ENCODE data around the gene LITAFD. TPM values are rescaled to one million over a fixed set of nuclear protein-coding genes. Genes with fewer than 3 reads are reported as not detected.
A peak's percentile ranks its signal among the peaks of the same experiment; 100 is the strongest.

LITAFD gene
- total RNA-seq, 2 donors from 2014 or later = 0.75 TPM; not detected in 1

DNA sequence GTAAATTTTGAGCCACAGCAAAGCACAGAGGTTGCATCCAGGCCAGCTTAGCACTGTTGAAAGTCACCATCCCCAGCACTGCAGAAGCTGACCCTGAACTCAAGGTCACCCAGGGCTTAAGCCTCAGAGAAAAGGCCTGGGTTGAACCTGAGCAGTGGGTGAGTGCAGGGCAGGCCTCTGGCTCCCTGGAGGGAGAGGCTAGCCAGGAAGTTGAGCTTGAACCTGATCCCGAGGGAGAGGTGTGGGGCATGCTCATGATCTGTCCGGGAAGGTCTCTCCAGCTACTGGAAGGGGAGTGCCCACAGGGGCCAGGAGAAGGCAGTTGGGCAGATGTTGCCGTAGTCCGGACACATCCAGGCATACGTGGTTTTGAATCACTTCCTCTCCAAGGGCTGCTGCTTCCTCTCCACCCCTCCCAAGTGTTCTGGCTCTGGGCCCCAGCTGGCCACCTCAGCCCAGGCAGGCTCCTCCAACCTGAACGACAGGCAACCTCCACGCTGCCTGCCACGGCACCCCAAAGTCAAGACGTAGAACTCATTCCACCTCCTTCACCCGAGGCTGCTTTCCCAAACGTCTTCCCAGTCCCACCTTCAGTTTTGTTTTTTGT lies 31.8 kb upstream of the LITAFD start:
- peak; percentile 53 for ATAC-seq
- peaks cover 20% of the 10 kb centered on the region for H3K4me1 Mint-ChIP-seq
- no peaks in the 10 kb centered on the region for H3K27me3 Mint-ChIP-seq
- peaks cover 6% of the 10 kb centered on the region for H3K36me3 Mint-ChIP-seq (ENCODE audit: low read depth)
- no peak overlapping the region for H3K4me3 Mint-ChIP-seq
- H3K27ac Mint-ChIP-seq = peak overlapping the region; percentile 79
- DNase-seq = no peak
- H3K9me3 ChIP-seq (ENCODE audit: control insufficient read depth, low read length, poor library complexity, severe bottlenecking) = no peaks in the 10 kb centered on the region

DNA sequence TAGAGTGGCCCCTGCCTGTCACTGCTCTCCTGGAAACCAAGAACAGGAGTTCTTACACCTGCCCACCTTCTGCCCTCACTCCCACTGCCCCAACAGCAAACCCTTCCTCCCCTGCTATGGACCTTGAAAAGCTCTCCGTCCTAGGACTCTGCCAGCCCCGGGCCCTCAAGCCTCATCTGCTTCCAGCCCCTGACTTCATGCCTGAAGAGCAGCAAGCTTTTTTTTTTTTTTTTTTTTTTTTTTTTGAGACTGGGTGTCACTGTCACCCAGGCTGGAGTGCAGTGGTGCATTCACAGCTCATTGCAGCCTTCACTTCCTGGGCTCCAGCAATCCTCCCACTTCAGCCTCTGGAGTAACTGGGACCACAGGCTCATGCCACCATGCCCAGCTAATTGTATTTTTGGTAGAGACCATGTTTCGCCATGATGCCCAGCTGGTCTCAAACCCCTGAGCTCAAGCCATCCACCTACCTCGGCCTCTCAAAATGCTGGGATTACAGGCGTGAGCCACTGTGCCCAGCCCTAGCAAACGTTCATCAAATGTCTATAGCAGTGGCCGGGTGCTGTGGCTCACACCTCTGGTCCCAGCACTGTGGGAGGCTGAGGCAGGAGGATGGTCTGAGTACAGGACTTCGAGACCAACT lies 30.3 kb upstream of the LITAFD start:
- H3K4me1 Mint-ChIP-seq = peaks cover 26% of the 10 kb centered on the region
- H3K27ac Mint-ChIP-seq = peak overlapping the region; percentile 79
- no peak for ATAC-seq
- H3K36me3 Mint-ChIP-seq (ENCODE audit: low read depth) = peaks cover 7% of the 10 kb centered on the region
- no peak overlapping the region for H3K4me3 Mint-ChIP-seq
- DNase-seq = no peak
- no peaks in the 10 kb centered on the region for H3K27me3 Mint-ChIP-seq
- H3K9me3 ChIP-seq (ENCODE audit: control insufficient read depth, low read length, poor library complexity, severe bottlenecking) = no peaks in the 10 kb centered on the region

DNA sequence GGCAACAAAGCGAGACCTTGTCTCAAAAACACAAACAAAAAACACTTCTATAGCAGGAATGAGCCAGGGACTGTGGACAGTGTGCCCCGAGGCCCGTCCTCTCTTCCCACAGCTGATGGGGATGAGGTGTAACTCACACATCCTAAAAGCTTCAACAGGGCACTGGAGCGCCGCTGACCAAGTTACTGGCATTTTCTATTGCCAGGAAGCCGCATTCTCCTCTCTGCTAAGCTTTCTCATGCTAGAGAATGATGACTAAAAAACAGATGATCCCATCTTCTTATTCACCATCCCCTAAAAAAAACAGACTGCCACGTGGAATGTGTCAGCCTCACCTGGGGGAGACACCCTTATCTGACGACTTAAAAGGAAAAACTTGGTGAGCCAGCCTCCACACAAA lies 29.6 kb upstream of the LITAFD start:
- Mint-ChIP-seq H3K27me3 (no peaks in the 10 kb centered on the region), H3K4me3 (no peak overlapping the region), H3K36me3 (ENCODE audit: low read depth) (peaks cover 7% of the 10 kb centered on the region), H3K27ac (peak overlapping the region; percentile 79), H3K4me1 (peaks cover 30% of the 10 kb centered on the region)
- no peak for ATAC-seq
- H3K9me3 ChIP-seq (ENCODE audit: control insufficient read depth, low read length, poor library complexity, severe bottlenecking) = no peaks in the 10 kb centered on the region
- DNase-seq = no peak

DNA sequence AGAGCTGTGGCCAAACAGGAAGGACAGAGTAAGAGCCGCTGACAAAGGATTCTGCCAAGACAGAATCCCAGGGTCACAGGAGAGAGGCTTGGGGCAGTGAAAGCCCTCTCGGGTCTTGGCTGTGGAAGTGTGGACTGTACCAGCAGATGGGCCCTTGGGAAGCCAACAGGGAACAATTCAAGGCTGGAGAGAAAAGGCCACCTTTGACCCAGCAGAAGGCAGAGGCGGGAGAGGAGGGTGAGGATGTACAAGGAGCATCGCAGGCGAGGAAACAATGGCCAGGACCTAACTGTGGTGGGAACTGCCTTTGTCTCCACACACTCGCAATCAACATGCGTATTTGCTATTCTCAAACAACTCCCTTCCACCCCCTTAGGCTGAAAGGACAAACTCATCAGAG lies 29.0 kb upstream of the LITAFD start:
- no peaks in the 10 kb centered on the region for H3K27me3 Mint-ChIP-seq
- peak overlapping the region; percentile 79 for H3K27ac Mint-ChIP-seq
- H3K9me3 ChIP-seq (ENCODE audit: control insufficient read depth, low read length, poor library complexity, severe bottlenecking) = no peaks in the 10 kb centered on the region
- H3K4me1 Mint-ChIP-seq = peaks cover 35% of the 10 kb centered on the region
- H3K4me3 Mint-ChIP-seq = no peak overlapping the region
- no peak for ATAC-seq
- peaks cover 7% of the 10 kb centered on the region for H3K36me3 Mint-ChIP-seq (ENCODE audit: low read depth)
- DNase-seq = no peak

DNA sequence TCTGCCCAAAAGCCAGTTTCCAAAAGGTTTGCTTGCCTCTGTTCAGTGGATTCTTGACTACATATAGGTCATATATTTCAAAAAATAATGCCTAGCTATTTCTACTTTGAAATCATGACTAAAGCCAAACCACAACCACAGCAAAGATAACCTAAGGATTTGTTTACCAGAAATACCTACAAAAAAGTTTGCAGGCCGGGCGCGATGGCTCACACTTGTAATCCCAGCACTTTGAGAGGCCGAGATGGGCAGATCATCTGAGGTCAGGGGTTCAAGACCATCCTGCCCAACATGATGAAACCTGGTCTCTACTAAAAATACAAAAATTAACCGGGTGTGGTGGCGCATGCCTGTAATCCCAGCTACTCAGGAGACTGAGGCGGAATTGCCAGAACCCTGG lies 28.5 kb upstream of the LITAFD start:
- no peak for DNase-seq
- H3K36me3 Mint-ChIP-seq (ENCODE audit: low read depth) = peaks cover 7% of the 10 kb centered on the region
- H3K27me3 Mint-ChIP-seq = no peaks in the 10 kb centered on the region
- peak overlapping the region; percentile 39 for H3K27ac Mint-ChIP-seq
- H3K9me3 ChIP-seq (ENCODE audit: control insufficient read depth, low read length, poor library complexity, severe bottlenecking) = no peaks in the 10 kb centered on the region
- peaks cover 36% of the 10 kb centered on the region for H3K4me1 Mint-ChIP-seq
- no peak for ATAC-seq
- H3K4me3 Mint-ChIP-seq = no peak overlapping the region

DNA sequence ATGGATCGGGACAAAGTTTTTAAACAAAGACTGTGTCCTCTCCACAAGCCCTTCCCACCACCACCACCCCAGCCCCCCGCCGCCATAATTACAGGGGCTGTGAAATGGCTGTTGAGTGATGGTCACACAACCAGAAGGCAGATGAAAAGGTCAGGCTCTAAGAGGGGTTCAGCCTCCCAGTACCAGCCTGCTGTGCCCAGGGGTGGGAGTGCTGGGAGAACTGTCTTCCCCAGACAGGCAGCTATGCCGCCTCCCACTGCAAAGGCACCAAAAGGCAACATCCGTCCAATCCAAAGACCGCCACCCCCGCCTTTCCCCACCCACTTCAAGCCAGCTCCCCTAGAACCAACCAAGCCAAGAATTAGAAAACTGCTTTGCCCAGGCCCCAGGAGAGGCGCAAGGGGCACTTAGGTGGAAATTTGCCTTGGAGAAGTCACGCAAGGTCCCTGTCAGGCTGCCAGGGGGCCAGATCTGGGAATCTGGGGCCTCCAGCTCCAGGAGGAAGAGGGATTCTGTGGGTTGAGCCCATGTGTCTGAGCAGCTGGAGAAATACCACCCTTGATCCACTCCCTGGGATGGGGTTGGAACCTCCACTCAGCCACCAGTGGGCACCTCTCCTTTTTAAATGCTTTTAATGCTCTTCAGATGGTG lies 27.7 kb upstream of the LITAFD start:
- no peaks in the 10 kb centered on the region for H3K27me3 Mint-ChIP-seq
- peak overlapping the region; percentile 39 for H3K27ac Mint-ChIP-seq
- peaks cover 7% of the 10 kb centered on the region for H3K36me3 Mint-ChIP-seq (ENCODE audit: low read depth)
- no peak overlapping the region for H3K4me3 Mint-ChIP-seq
- peaks cover 34% of the 10 kb centered on the region for H3K4me1 Mint-ChIP-seq
- no peaks in the 10 kb centered on the region for H3K9me3 ChIP-seq (ENCODE audit: control insufficient read depth, low read length, poor library complexity, severe bottlenecking)
- DNase-seq = no peak
- no peak for ATAC-seq

DNA sequence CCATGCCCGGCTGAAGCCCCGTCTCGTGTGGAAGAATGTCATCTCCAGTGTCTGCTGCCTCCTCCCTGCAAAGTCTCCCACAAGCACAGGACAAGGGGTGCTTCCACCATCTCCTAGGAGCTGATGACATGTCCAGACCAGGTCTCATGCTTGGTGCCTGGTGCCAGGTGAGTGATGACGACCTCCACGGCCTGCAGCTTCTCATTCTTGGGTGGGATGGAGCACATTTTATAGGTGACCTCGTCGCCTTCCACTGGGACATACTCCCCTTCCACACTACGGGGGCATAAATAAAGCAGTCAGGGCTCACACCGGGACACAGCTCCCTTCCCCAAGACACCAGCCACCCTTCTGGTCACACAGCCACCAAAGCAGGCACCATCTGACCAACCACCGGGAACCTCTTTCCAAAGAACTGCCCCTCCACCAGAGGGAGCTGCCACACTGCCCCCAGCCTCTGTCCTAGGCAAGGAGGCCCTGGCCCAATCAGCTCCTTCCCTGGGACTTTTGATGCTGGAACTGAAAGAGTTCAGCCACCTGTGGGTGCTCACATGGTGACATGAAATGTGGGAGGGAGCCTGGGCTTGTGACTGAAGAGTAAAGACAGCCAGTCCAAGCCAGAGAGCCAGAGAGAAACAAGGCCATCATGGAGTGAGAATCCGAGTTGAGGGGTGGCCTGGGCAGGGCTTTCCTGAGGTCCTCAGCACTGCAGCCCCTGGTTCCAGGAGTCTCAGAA lies 26.9 kb upstream of the LITAFD start:
- Mint-ChIP-seq H3K36me3 (ENCODE audit: low read depth) (peaks cover 5% of the 10 kb centered on the region), H3K27me3 (no peaks in the 10 kb centered on the region), H3K27ac (no peak overlapping the region), H3K4me1 (peaks cover 28% of the 10 kb centered on the region), H3K4me3 (no peak overlapping the region)
- ATAC-seq (no peak), DNase-seq (no peak)
- no peaks in the 10 kb centered on the region for H3K9me3 ChIP-seq (ENCODE audit: control insufficient read depth, low read length, poor library complexity, severe bottlenecking)

DNA sequence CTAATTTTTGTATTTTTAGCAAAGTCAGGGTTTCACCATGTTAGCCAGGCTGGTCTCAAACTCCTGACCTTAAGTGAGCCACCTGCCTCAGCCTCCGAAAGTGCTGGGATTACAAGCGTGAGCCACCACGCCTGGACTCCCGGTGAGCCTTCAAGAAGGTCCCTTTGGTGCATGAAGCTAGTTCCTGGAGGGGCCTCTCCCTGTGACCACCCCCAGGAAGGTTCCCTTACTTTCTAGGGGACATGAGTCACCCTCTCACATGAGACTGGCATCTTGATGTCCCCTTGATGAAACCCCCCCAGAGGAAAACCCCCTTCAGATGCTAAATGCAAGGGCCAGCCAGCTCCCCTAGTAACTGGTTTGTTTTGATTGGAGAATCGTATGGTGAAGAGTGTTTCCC lies 26.2 kb upstream of the LITAFD start:
- no peak overlapping the region for H3K4me3 Mint-ChIP-seq
- no peaks in the 10 kb centered on the region for H3K27me3 Mint-ChIP-seq
- peak overlapping the region; percentile 67 for H3K27ac Mint-ChIP-seq
- H3K9me3 ChIP-seq (ENCODE audit: control insufficient read depth, low read length, poor library complexity, severe bottlenecking) = no peaks in the 10 kb centered on the region
- H3K36me3 Mint-ChIP-seq (ENCODE audit: low read depth) = peaks cover 5% of the 10 kb centered on the region
- DNase-seq = no peak
- peaks cover 22% of the 10 kb centered on the region for H3K4me1 Mint-ChIP-seq
- no peak for ATAC-seq

DNA sequence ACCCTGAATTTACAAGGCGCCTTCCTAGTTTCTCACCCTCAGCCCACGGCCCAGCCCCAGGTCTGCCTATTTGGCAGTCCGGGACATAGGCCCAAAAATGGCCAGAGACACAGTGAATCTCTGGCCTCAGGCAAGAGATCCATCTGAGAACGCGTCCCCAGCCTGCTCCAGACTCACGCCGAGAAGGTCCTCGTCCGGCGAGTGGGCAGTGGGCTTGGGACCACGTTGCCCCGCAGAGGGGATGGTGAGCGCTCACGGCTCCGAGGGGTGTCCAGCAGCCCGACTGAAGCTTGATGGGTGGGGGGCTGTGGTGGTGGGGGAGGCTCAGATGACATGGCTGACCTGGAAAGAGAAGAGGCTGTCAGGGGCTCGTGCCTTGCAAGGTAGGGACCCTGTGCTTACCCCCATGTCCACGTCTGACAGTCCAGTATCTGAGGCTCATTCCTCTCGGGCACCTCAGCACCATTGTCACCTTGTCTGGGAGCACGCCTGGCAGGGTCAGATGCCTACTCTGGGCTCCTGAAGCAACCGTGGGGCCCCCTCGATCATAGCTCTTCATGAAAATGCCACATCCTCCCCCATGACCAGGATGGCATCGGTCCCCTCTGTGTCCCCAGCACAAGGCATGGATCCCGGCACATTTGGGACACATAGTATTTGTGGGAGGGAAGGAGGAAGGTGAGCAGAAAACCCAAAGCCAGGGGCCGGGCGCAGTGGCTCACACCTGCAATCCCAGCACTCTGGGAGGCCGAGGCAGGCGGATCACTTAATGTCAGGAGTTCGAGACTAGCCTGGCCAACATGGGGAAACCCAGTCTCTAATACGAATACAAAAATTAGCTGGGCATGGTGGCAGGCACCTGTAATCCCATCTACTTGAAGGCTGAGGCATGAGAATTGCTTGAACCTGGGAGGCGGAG lies 22.9 kb upstream of the LITAFD start:
- H3K27ac Mint-ChIP-seq = no peak overlapping the region
- no peak overlapping the region for H3K4me3 Mint-ChIP-seq
- ATAC-seq (no peak), DNase-seq (no peak)
- H3K36me3 Mint-ChIP-seq (ENCODE audit: low read depth) = peaks cover 5% of the 10 kb centered on the region
- H3K27me3 Mint-ChIP-seq = no peaks in the 10 kb centered on the region
- H3K9me3 ChIP-seq (ENCODE audit: control insufficient read depth, low read length, poor library complexity, severe bottlenecking) = no peaks in the 10 kb centered on the region
- H3K4me1 Mint-ChIP-seq = peaks cover 21% of the 10 kb centered on the region

DNA sequence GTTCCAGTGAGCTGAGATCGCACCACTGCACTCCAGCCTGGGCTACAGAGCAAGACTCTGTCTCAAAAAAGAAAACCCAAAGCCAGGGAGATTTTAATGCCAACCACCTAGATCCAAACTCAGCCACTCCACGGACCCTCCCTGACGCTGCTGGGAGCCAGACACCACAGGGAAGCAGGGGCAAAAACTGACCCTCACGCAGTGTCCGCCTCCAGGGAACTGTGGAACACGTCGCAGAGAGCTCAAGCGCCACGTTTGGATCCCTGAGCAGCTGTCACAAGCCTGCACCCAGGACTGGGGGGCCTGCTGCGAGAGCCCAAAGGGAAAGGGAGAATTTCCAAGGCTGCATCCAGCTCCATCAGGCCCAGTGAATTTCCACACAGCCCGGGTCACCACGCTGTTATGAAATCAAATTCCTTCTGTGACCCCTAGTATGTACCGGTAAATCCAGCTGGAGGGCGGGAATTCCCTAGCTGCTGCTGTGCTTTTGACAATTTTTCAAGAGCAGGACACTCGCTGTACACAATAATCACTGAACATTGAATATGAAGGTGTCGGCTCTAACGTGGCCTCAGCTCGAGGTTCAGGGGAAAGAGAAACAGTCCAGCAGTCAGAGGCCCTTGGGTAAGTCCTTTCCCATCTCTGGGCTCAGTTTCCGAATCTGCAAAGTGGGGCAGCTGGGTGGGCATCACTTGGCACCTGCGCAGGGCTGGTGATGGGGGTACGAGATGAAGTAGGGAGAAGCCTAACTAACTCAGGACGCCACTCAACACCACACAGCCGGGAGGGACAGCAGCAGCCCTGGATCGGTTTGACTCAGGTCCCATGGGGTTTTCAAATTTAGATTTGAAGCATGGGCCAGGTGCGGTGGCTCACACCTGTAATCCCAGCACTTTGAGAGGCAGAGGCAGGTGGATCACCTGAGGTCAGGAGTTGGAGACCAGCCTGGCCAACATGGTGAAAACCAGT lies 22.0 kb upstream of the LITAFD start:
- H3K4me1 Mint-ChIP-seq = peaks cover 21% of the 10 kb centered on the region

DNA sequence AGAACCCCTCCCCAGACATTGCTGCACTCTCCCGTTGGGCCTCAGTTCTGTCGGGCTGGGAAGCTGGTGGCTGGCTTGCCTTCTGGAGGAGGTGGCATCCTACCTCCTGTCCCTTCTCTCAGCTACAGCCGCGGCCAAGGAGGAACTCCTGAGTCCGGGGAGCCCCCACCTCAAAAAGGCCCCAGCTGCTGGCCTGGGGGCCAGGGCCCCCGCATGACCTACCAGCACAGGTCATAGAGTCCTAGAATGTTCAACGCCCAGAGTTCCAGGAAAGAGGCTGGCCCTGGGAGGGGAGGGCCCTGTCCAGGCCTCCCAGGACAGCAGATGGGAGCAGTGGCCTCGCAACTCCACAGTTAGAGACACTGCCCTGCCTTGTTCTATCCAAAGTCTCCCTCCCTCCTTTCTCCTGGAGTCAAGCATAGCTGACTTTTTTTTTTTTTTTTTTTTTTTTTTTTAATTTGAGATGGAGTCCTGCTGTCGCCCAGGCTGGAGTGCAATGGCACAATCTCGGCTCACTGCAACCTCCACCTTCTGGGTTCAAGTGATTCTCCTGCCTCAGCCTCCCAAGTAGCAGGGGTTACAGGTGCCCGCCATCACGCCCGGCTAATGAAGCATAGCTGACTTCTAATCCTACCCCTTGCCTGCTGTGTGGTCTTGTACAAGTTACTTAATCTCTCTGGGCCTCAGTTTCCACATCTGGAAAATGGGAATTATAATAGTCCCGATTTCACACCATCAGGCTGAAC lies 20.4 kb upstream of the LITAFD start:
- no peaks in the 10 kb centered on the region for H3K27me3 Mint-ChIP-seq
- DNase-seq (no peak), ATAC-seq (no peak)
- no peaks in the 10 kb centered on the region for H3K36me3 Mint-ChIP-seq (ENCODE audit: low read depth)
- peak overlapping the region; percentile 24 for H3K27ac Mint-ChIP-seq
- H3K4me1 Mint-ChIP-seq = peaks cover 18% of the 10 kb centered on the region
- no peaks in the 10 kb centered on the region for H3K9me3 ChIP-seq (ENCODE audit: control insufficient read depth, low read length, poor library complexity, severe bottlenecking)
- no peak overlapping the region for H3K4me3 Mint-ChIP-seq

More for the DNA sequence above, 22.0 kb upstream of the LITAFD start:
- H3K36me3 Mint-ChIP-seq (ENCODE audit: low read depth) = peaks cover 2% of the 10 kb centered on the region
- H3K9me3 ChIP-seq (ENCODE audit: control insufficient read depth, low read length, poor library complexity, severe bottlenecking) = no peaks in the 10 kb centered on the region
- H3K4me3 Mint-ChIP-seq = no peak overlapping the region
- ATAC-seq = no peak
- peak overlapping the region; percentile 34 for H3K27ac Mint-ChIP-seq
- no peaks in the 10 kb centered on the region for H3K27me3 Mint-ChIP-seq
- no peak for DNase-seq

All from T-helper 17 cell (primary cell).